Non-pigmented ciliary epithelial cell (primary cell): ENCODE data around the gene MRPS24.

Experiments used
- DNase-seq: peaks from one replicate; pipeline ENCODE4 v3.0.0-alpha.2; 2010; ENCODE audit warnings: low read depth

MRPS24 gene

GRCh38 chr7:43877968-43878864, 8.9 kb upstream of the MRPS24 start:
- no peak for DNase-seq

- no peak for DNase-seq
Observed at GRCh38 chr7:43876976-43877745, 7.8 kb upstream of the MRPS24 start.

GRCh38 chr7:43876241-43876640, 6.9 kb upstream of the MRPS24 start:
- no peak for DNase-seq

- no peak for DNase-seq
Observed at GRCh38 chr7:43873300-43873699, 4.0 kb upstream of the MRPS24 start.

GRCh38 chr7:43872406-43873110, 3.2 kb upstream of the MRPS24 start:
- DNase-seq, result peak; percentile 53

GRCh38 chr7:43871064-43871463, 1.7 kb upstream of the MRPS24 start:
- no peak for DNase-seq

- DNase-seq, result no peak
Observed at GRCh38 chr7:43870316-43870715, 999 bp upstream of the MRPS24 start.

- peak; percentile 81 for DNase-seq
Observed at GRCh38 chr7:43869867-43870240, 537 bp upstream of the MRPS24 start.

GRCh38 chr7:43868681-43869005, 674 bp downstream of the MRPS24 start:
- DNase-seq, result no peak

GRCh38 chr7:43868181-43868580, 1.1 kb downstream of the MRPS24 start:
- no peak for DNase-seq

- DNase-seq, result no peak
Observed at GRCh38 chr7:43865277-43865676, 4.0 kb downstream of the MRPS24 start.

GRCh38 chr7:43864126-43864525, 5.2 kb downstream of the MRPS24 start:
- no peak for DNase-seq

GRCh38 chr7:43856996-43857395, 12.3 kb downstream of the MRPS24 start:
- DNase-seq, result no peak

- no peak for DNase-seq
Observed at GRCh38 chr7:43856316-43856715, 13.0 kb downstream of the MRPS24 start.

- no peak for DNase-seq
Observed at GRCh38 chr7:43855176-43855575, 14.1 kb downstream of the MRPS24 start.

- DNase-seq, result no peak
Observed at GRCh38 chr7:43851805-43852204, 17.5 kb downstream of the MRPS24 start.

GRCh38 chr7:43850348-43851116, 18.8 kb downstream of the MRPS24 start:
- DNase-seq, result no peak

GRCh38 chr7:43849047-43849446, 20.3 kb downstream of the MRPS24 start:
- DNase-seq, result no peak

- DNase-seq, result no peak
Observed at GRCh38 chr7:43847496-43847895, 21.8 kb downstream of the MRPS24 start.

GRCh38 chr7:43844662-43845061, 24.7 kb downstream of the MRPS24 start:
- DNase-seq, result no peak

GRCh38 chr7:43844257-43844656, 25.1 kb downstream of the MRPS24 start:
- no peak for DNase-seq

GRCh38 chr7:43843296-43843695, 26.0 kb downstream of the MRPS24 start:
- no peak for DNase-seq
